ENCODE measurements around the gene VSIG4.

DNA sequence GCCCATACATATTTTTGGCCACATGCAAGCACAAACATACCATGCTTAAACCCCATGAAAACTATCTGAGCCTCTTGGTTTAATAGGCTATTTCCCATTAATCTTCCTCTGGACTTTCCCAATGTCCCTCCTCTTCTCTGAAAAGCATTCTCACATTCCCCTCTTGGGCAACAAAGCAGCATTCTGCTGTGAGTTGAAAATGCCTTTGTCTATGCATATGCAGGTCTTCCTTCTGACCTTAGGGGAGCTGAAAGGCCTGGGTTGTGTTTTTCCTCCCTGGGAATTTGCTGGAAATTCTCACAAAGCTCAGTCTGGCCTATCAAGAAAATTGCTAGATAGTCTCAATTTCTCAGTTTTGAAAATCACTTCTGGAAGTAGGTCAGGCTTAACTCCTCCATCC lies 4.2 kb downstream of the VSIG4 start:
- no peak for TF ChIP-seq YY1 (tag by site-specific recombination; IDR thresholded peaks at IDR 0.05)
- TF ChIP-seq, protein P1, sequence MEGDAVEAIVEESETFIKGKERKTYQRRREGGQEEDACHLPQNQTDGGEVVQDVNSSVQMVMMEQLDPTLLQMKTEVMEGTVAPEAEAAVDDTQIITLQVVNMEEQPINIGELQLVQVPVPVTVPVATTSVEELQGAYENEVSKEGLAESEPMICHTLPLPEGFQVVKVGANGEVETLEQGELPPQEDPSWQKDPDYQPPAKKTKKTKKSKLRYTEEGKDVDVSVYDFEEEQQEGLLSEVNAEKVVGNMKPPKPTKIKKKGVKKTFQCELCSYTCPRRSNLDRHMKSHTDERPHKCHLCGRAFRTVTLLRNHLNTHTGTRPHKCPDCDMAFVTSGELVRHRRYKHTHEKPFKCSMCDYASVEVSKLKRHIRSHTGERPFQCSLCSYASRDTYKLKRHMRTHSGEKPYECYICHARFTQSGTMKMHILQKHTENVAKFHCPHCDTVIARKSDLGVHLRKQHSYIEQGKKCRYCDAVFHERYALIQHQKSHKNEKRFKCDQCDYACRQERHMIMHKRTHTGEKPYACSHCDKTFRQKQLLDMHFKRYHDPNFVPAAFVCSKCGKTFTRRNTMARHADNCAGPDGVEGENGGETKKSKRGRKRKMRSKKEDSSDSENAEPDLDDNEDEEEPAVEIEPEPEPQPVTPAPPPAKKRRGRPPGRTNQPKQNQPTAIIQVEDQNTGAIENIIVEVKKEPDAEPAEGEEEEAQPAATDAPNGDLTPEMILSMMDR (tag by site-specific recombination; IDR thresholded peaks at IDR 0.05) = no peak
